SH-SY5Y (cell line): ENCODE measurements around the gene CNR1.

Source experiments
- GATA2 ChIP-seq: IDR thresholded peaks from 2 replicates; pipeline ENCODE4 v1.6.1; 2011; ENCODE audit warnings: mild to moderate bottlenecking, low read depth, low read length
- GATA3 ChIP-seq: IDR thresholded peaks from 2 replicates; pipeline ENCODE4 v1.6.1; 2011; ENCODE audit warnings: low read depth, mild to moderate bottlenecking, low read length, moderate library complexity

DNA sequence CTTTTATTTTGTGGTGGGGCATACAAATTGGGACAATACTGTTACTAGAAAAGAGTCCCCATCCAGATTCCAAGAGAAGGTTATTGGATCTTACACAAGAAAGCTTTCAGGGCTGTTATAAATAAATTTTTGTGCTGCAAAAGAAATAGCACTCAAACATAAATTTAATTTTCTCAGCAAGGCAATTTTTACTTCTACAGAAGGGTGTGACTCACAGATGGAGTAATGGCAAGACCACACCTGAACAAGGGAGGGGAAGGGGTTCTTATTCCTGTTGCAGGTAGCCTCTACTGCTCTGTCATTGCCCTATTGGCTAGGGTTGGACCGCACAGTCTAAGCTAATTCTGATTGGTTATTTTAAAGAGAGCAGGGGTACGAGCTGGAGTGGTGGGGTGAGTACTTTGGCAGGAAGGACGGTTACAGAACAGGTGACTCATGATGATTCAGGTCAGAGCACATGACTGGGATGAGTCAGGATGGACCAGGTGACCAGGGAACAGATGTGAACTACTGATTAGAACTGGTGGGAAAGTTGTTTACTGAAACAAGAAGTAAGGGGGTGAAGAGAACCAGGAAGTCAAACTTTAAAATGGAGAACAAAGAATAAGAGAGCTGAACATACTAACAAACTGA is 41.1 kb downstream of the CNR1 start:
- TF ChIP-seq GATA3 (no peak), GATA2 (no peak)
